Measurements from ENCODE around the gene TM9SF4.

Gene TM9SF4

DNA sequence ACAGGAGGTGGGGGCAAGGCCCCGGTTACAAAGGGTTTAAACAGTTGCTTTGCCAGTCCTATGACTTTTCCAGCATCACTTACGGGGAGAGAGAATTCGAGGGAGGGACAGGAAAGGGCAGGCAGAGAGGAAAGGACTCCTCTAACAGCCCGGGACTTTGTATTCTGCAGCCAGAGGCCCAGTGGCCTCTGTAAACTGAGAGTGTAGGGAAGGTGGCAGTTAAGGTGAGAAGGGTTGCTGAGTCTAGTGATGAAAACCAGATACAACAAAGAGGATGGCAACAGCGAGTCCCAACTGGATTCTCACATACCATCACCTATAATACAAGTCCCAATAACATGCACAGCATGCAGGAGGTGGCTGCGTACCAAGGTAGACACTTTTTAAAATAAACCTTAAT lies 84.5 kb downstream of the TM9SF4 start:
- TF ChIP-seq FOXP2 (optimal IDR thresholded peaks at IDR 0.05; ENCODE audit: borderline replicate concordance, extremely low read depth, extremely low read length, insufficient read depth) (no peak), TAF1 (IDR thresholded peaks at IDR 0.05; ENCODE audit: borderline replicate concordance, insufficient read depth, low read length) (no peak), POLR2AphosphoS5 (IDR thresholded peaks at IDR 0.05; ENCODE audit: low read depth, low read length) (no peak)

DNA sequence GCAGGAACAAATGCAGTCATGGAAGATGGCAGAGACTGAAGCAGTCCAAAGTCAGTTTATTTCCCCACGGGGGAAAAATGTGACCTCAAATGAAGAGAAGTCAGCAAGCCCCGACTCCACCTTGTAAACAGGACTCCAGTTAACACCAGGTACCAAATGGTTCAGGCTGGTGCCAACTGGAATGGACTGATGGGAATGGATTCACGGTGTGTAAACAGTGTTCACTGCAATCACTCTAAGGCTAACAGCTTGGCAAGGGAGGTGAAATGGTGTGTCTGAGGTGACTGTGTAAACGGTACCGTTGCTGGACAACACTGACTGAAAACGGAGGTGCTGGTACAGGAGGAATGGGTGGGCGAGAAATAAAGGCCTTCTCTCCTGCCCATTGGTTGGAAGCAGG lies 86.1 kb downstream of the TM9SF4 start:
- no peak for TF ChIP-seq SIN3A (IDR thresholded peaks at IDR 0.05; ENCODE audit: borderline replicate concordance, insufficient read depth, low read length)
- TF ChIP-seq, protein P1, sequence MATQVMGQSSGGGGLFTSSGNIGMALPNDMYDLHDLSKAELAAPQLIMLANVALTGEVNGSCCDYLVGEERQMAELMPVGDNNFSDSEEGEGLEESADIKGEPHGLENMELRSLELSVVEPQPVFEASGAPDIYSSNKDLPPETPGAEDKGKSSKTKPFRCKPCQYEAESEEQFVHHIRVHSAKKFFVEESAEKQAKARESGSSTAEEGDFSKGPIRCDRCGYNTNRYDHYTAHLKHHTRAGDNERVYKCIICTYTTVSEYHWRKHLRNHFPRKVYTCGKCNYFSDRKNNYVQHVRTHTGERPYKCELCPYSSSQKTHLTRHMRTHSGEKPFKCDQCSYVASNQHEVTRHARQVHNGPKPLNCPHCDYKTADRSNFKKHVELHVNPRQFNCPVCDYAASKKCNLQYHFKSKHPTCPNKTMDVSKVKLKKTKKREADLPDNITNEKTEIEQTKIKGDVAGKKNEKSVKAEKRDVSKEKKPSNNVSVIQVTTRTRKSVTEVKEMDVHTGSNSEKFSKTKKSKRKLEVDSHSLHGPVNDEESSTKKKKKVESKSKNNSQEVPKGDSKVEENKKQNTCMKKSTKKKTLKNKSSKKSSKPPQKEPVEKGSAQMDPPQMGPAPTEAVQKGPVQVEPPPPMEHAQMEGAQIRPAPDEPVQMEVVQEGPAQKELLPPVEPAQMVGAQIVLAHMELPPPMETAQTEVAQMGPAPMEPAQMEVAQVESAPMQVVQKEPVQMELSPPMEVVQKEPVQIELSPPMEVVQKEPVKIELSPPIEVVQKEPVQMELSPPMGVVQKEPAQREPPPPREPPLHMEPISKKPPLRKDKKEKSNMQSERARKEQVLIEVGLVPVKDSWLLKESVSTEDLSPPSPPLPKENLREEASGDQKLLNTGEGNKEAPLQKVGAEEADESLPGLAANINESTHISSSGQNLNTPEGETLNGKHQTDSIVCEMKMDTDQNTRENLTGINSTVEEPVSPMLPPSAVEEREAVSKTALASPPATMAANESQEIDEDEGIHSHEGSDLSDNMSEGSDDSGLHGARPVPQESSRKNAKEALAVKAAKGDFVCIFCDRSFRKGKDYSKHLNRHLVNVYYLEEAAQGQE (IDR thresholded peaks at IDR 0.05; ENCODE audit: insufficient read depth in 1 of 2, low read depth in 2 of 2, low read length in 2 of 2), result no peak

DNA sequence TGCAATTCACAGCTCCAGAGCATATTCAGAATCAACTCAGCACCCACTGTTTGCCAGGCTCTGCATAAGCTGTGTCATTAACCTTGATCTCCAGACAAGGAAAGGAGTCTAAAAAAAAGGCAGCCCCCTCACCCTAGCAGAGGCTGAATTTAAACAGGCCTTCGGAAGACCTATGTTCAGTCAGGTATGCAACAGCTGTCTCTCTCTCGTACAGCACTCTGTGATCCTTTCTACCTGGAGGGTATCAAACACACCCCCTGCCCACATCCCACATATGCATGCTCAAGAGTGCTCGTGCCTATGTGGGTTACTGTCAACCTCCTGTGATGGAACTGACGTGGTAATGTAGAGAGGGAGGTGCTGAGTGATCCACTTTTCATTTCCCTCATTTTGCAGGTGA lies 89.5 kb downstream of the TM9SF4 start:
- no peak for TF ChIP-seq TAF1 (IDR thresholded peaks at IDR 0.05; ENCODE audit: borderline replicate concordance, insufficient read depth, low read length)

DNA sequence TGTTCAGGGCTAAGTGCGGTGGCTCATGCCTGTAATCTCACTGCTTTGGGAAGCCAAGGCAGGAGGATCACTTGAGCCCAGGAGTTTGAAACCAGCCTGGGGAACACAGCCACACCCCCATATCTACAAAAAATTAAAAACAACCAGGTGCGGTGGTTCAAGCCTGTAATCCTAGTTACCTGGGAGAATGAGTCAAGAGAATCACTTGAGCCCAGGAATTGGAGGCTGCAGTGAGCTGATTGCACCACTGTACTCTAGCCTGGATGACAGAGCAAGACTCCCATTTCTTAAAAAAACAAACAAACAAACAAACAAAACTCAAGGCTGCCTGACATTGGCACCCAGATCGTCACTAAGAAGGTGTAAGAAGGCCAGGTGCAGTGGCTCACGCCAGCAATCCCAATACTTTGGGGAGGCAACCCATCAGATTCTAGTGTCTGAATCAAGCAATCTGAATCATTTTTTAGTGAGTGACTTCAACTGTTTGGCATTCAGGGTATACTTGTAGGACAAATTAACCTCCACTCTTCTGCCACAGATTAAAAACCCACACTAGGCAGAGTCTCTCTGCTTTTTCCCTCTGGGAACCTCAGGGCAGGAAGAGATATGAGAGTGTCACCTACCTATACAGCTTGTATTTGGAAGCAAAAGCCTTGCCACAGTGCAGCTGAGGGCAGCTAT lies 91.9 kb downstream of the TM9SF4 start:
- TF ChIP-seq, protein P1 (IDR thresholded peaks at IDR 0.05; ENCODE audit: insufficient read depth in 1 of 2, low read depth in 2 of 2, low read length in 2 of 2), result no peak
- TF ChIP-seq SIN3A (IDR thresholded peaks at IDR 0.05; ENCODE audit: borderline replicate concordance, insufficient read depth, low read length), result no peak
- TF ChIP-seq POLR2AphosphoS5 (IDR thresholded peaks at IDR 0.05; ENCODE audit: low read depth, low read length), result no peak
- TF ChIP-seq FOXP2 (optimal IDR thresholded peaks at IDR 0.05; ENCODE audit: borderline replicate concordance, extremely low read depth, extremely low read length, insufficient read depth), result no peak
- no peak for TF ChIP-seq TAF1 (IDR thresholded peaks at IDR 0.05; ENCODE audit: borderline replicate concordance, insufficient read depth, low read length)

DNA sequence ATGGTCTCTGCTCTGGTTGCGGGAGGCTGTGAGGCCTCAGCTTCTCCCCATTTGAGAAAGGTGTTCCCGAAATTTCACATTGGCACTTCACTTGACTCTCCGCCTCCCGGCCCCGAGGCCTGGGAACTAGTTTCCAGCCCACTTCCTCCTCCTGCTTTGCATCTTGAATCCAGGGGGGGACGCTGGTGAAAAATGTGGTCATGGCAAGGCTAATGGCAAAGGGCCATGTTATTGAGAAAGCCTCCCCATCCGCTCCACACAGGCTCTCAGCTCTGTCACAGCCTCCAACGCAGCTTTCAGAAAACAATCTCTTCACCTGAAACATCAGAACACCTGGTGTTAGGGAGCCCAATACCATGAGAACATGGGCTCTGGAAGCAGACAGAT lies 92.5 kb downstream of the TM9SF4 start:
- TF ChIP-seq, protein P1 (IDR thresholded peaks at IDR 0.05; ENCODE audit: insufficient read depth in 1 of 2, low read depth in 2 of 2, low read length in 2 of 2), result no peak
- TF ChIP-seq TAF1 (IDR thresholded peaks at IDR 0.05; ENCODE audit: borderline replicate concordance, insufficient read depth, low read length), result no peak

DNA sequence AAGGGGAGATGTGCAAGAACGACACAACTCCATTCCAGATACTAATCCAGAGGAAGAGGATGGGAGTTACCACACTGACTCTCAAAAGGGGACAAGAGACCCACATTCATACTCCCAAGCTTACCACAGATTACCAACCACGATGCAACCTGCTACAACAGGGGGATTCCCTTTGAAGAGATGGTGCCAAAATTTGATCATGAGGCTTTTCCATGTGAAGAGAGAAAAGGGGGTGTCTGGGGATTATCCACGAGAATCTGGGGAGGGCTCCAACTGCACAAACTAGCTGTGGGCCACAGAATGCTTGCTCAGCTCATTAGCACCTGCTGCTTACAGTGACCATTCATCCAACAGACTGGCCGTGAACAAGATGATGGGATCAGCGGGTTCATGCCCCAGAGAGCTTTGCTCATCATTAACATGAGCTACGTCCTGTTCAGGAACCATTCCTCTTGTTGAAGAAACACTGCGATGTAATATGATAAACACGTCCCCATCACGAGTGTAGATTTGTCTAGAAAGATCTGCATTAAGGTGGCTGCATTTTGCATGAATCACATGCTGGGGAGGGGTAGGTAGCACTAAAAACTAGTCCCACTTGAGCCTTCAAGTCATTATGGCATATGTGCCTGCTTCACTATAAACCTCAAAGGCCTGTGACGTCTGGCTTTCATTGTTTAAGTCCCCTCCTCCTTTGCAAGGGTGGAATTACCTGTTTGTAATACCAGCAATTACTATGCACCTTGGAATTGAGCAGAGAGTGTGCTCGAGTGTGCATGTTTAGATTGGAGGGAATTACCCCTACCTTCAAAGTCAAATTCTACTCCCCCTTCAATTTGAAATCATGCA lies 94.1 kb downstream of the TM9SF4 start:
- no peak for TF ChIP-seq TAF1 (IDR thresholded peaks at IDR 0.05; ENCODE audit: borderline replicate concordance, insufficient read depth, low read length)
- TF ChIP-seq, protein P1 (IDR thresholded peaks at IDR 0.05; ENCODE audit: insufficient read depth in 1 of 2, low read depth in 2 of 2, low read length in 2 of 2), result no peak
- TF ChIP-seq FOXP2 (optimal IDR thresholded peaks at IDR 0.05; ENCODE audit: borderline replicate concordance, extremely low read depth, extremely low read length, insufficient read depth), result no peak
- TF ChIP-seq POLR2AphosphoS5 (IDR thresholded peaks at IDR 0.05; ENCODE audit: low read depth, low read length), result no peak
- no peak for TF ChIP-seq SIN3A (IDR thresholded peaks at IDR 0.05; ENCODE audit: borderline replicate concordance, insufficient read depth, low read length)

Data from PFSK-1 (cell line).